Measurements from ENCODE around the gene NCOA1. TPM values are rescaled to one million over a fixed set of nuclear protein-coding genes. Genes with fewer than 3 reads are reported as not detected.
A peak's percentile ranks its signal among the peaks of the same experiment; 100 is the strongest.

The NCOA1 gene
- total and polyA plus RNA-seq, 2 experiments from 2014 or later: 6.7 to 9.1 TPM

- peaks cover 5% of the 10 kb centered on the region for H3K27me3 ChIP-seq
- H3K4me1 ChIP-seq (ENCODE audit: low read depth): peaks cover 13% of the 10 kb centered on the region
- DNase-seq (ENCODE audit: low read depth in 1 of 2, low spot score in 1 of 2): peak; percentile 4 to 7
- no peak for TF ChIP-seq CTCF (IDR thresholded peaks at IDR 0.05; ENCODE audit: low read depth, low read length)
- no peaks in the 10 kb centered on the region for H3K36me3 ChIP-seq
- no peak overlapping the region for H3K27ac ChIP-seq
- H3K9me3 ChIP-seq (ENCODE audit: low read depth): no peaks in the 10 kb centered on the region
- H3K4me3 ChIP-seq: no peak overlapping the region
Observed at GRCh38 chr2:24515831-24516230, 24.8 kb downstream of the NCOA1 start.

GRCh38 chr2:24517247-24517646 is 26.2 kb downstream of the NCOA1 start:
- peak overlapping the region; percentile 22 for H3K27ac ChIP-seq
- TF ChIP-seq CTCF (IDR thresholded peaks at IDR 0.05; ENCODE audit: low read depth, low read length): no peak
- H3K27me3 ChIP-seq: no peaks in the 10 kb centered on the region

DNA sequence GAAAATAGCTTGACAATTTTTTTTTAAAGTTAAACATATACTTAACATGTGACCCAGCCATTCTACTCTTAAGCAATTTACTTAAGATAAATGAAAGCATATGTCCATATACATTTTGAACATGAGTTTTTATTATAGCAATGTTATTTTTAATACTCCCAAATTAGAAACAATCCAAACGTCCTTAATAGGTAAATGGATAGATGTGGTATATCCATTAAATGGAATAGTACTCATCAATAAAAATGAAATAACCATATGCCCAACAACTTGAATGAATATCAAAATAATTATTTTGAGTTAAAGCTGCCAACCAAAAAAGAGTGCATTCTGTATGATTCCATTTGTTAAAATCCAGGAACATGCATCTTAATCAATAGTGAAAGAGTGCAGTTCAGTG is 29.1 kb downstream of the NCOA1 start:
- DNase-seq (ENCODE audit: low read depth in 1 of 2, low spot score in 1 of 2): no peak
- Histone ChIP-seq H3K27ac (no peak overlapping the region), H3K36me3 (no peaks in the 10 kb centered on the region), H3K4me3 (no peak overlapping the region), H3K27me3 (no peaks in the 10 kb centered on the region), H3K4me1 (ENCODE audit: low read depth) (no peaks in the 10 kb centered on the region), H3K9me3 (ENCODE audit: low read depth) (no peaks in the 10 kb centered on the region)
- TF ChIP-seq CTCF (IDR thresholded peaks at IDR 0.05; ENCODE audit: low read depth, low read length): no peak

More at GRCh38 chr2:24517247-24517646, 26.2 kb downstream of the NCOA1 start:
- no peaks in the 10 kb centered on the region for H3K9me3 ChIP-seq (ENCODE audit: low read depth)
- H3K36me3 ChIP-seq: no peaks in the 10 kb centered on the region
- peaks cover 8% of the 10 kb centered on the region for H3K4me1 ChIP-seq (ENCODE audit: low read depth)
- peak in 1 of 2 donors; percentile 20 for DNase-seq (ENCODE audit: low read depth in 1 of 2, low spot score in 1 of 2)
- no peak overlapping the region for H3K4me3 ChIP-seq

DNA sequence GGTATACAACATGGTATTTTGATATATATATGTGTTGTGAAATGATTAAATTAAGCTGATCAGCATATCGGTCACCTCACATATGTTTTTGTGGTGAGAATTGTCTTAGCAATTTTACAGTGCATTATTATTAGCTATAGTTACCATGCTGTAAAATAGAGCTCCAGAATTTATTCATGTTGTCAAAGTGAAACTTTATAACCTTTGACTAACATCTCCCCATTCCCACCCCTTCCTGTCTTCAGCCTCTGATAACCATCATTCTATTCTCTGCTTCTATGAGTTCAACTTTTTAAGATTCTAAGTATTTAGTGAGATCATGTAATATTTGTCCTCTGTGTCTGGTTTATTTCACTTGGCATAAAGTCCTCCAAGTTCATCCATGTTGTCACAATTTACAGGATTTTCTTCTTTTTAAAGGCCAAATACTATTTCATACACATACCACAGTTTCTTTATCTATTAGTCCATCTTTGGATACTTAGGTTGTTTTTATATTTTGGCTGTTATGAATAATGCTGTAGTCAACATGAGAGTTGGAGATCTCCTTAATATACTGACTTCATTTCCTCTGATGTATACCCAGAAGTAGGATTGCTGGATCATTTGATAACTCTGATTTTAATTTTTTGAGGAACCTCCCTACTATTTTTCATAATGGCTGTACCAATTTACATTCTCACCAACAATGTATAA is 30.3 kb downstream of the NCOA1 start:
- Histone ChIP-seq H3K36me3 (no peaks in the 10 kb centered on the region), H3K9me3 (ENCODE audit: low read depth) (no peaks in the 10 kb centered on the region), H3K4me3 (no peak overlapping the region), H3K27ac (no peak overlapping the region), H3K27me3 (no peaks in the 10 kb centered on the region), H3K4me1 (ENCODE audit: low read depth) (no peaks in the 10 kb centered on the region)
- TF ChIP-seq CTCF (IDR thresholded peaks at IDR 0.05; ENCODE audit: low read depth, low read length): no peak
- DNase-seq (ENCODE audit: low read depth in 1 of 2, low spot score in 1 of 2): no peak

DNA sequence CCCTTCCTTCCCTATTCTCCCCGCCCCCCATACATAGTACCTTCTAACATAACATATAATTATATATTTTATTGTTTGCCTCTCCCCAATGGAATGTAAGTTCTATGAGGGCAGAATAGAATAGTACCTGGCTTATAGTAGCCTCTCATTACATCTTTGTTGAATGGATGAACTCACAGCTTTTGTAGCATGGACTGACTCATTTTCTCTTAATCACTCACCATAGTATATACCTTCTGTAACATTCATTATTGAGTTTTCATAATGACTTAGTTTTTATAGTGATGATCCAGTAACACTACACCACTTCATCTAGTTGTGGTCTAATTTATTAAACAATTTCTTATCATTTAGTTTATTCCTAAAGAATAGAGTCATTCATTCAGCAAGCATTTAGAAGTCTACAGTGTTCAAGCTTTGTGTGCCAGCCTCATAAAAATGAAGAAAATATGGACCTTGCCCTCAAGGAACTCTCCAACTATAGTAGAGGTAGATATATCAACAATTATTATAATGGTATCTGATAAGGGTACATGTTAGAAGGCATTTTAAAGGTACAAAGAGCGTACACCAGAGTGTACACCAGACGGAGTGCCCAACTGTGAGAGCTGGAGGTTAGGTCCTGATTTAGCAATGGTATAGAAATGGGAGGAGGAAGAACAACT is 31.1 kb downstream of the NCOA1 start:
- H3K4me3 ChIP-seq: no peak overlapping the region
- no peak overlapping the region for H3K27ac ChIP-seq
- H3K36me3 ChIP-seq: no peaks in the 10 kb centered on the region
- H3K27me3 ChIP-seq: no peaks in the 10 kb centered on the region
- H3K9me3 ChIP-seq (ENCODE audit: low read depth): no peaks in the 10 kb centered on the region
- H3K4me1 ChIP-seq (ENCODE audit: low read depth): no peaks in the 10 kb centered on the region
- no peak for DNase-seq (ENCODE audit: low read depth in 1 of 2, low spot score in 1 of 2)
- no peak for TF ChIP-seq CTCF (IDR thresholded peaks at IDR 0.05; ENCODE audit: low read depth, low read length)

Measured in cardiac muscle cell (in vitro differentiated cells and primary cell).